ENCODE measurements around the gene MYG1. TPM values are rescaled to one million over a fixed set of nuclear protein-coding genes. Genes with fewer than 3 reads are reported as not detected.

The MYG1 gene
- total and polyA plus RNA-seq, 2 of the 13 experiments (the other 11 are each of a cell fraction or from before 2014, with no cell fraction given), result 38.6 to 58.0 TPM

GRCh38 chr12:53352331-53353256 lies 53.1 kb downstream of the MYG1 start:
- H3K27ac ChIP-seq (ENCODE audit: extremely low read length, insufficient read depth, low read length), result no peak overlapping the region
- H3K4me3 ChIP-seq (replicated peaks in 1 of 3; ENCODE audit: insufficient read depth in 1 of 3, low read depth in 2 of 3, low read length in 3 of 3), result no peak overlapping the region
- H3K9ac ChIP-seq (ENCODE audit: insufficient read depth, low read depth, low read length), result no peak overlapping the region
- H3K9me3 ChIP-seq (ENCODE audit: low read length), result no peaks in the 10 kb centered on the region
- no peaks in the 10 kb centered on the region for H4K20me1 ChIP-seq (ENCODE audit: insufficient read depth, low read length)
- CTCF ChIA-PET (ENCODE audit: low intra/inter-chr PET ratio, low total read pairs), result interaction anchor here (1.0 to 1.8 kb wide), 9 partner anchors 14 to 156 kb away, joined by 3 to 48 read pairs (median 4); partner anchors contain the start of genes AAAS and SP1
- H3K4me2 ChIP-seq (ENCODE audit: low read depth, low read length), result peak overlapping the region; percentile 41; the same call in 1 of the 2 replicates
- peak; percentile 98 for ATAC-seq
- intact Hi-C loops (cut with micrococcal nuclease; ENCODE audit: unreplicated experiment) (loop anchor here (1.0 to 2.0 kb wide), 3 partner anchors 29 to 156 kb away; no protein-coding TSS in a partner anchor), in situ Hi-C loops (cut with HindIII; ENCODE audit: extremely low pct_ligation_motif_present, low pct_unique_long_range_greater_than_20kb) (no loop called here)
- DNase-seq (ENCODE audit: low spot score), result peak; percentile 80
- peak overlapping the region; percentile 1 for H2AFZ ChIP-seq (ENCODE audit: low read length)
- no peaks in the 10 kb centered on the region for H3K27me3 ChIP-seq (ENCODE audit: control insufficient read depth in 1 of 2, insufficient read depth in 2 of 2, low read length in 2 of 2)
- 37% methylated on average over 21 of the region's 21 CpGs for WGBS (ENCODE audit: low lambda C conversion rate)
- no peaks in the 10 kb centered on the region for H3K36me3 ChIP-seq (replicated peaks in 1 of 2; ENCODE audit: control insufficient read depth in 1 of 2, insufficient read depth in 2 of 2, low read length in 2 of 2)
- FAIRE-seq, result peak; percentile 96
- POLR2A ChIA-PET, result interaction anchor here (1.1 to 1.7 kb wide), 4 partner anchors 27 to 88 kb away, joined by 4 to 6 read pairs (median 4); partner anchors contain the start of genes PRR13 and SP1
- no peaks in the 10 kb centered on the region for H3K79me2 ChIP-seq (ENCODE audit: insufficient read depth, low read length)
- peaks cover 22% of the 10 kb centered on the region for H3K4me1 ChIP-seq (ENCODE audit: insufficient read depth, low read length)
- BruUV-seq (replicated peaks), result no TSS peak
- TF ChIP-seq ZC3H4 (CRISPR knock-in tag; IDR thresholded peaks at IDR 0.05; ENCODE audit: borderline replicate concordance) (no peak), ZNF234 (CRISPR knock-in tag; conservative IDR thresholded peaks at IDR 0.05) (no peak), ZNF557 (CRISPR knock-in tag; IDR thresholded peaks at IDR 0.05) (no peak), CCAR2 (optimal IDR thresholded peaks at IDR 0.05; ENCODE audit: low read depth, low read length) (no peak), SMYD3 (CRISPR knock-in tag; IDR thresholded peaks at IDR 0.05) (no peak), PLSCR1 (CRISPR knock-in tag; IDR thresholded peaks at IDR 0.05; ENCODE audit: borderline replicate concordance) (no peak), FUBP1 (CRISPR knock-in tag; IDR thresholded peaks at IDR 0.05; ENCODE audit: borderline replicate concordance) (no peak), HNRNPK (IDR thresholded peaks at IDR 0.05; ENCODE audit: low read depth, low read length, poor library complexity, severe bottlenecking) (no peak), LBX2 (CRISPR knock-in tag; IDR thresholded peaks at IDR 0.05; ENCODE audit: borderline replicate concordance) (no peak), ARID2 (CRISPR knock-in tag; IDR thresholded peaks at IDR 0.05; ENCODE audit: borderline replicate concordance) (no peak), HDAC1 (CRISPR knock-in tag; IDR thresholded peaks at IDR 0.05) (no peak), KDM2A (CRISPR knock-in tag; IDR thresholded peaks at IDR 0.05; ENCODE audit: borderline replicate concordance, low read depth) (peak; percentile 54)
- TF ChIP-seq, protein P1, sequence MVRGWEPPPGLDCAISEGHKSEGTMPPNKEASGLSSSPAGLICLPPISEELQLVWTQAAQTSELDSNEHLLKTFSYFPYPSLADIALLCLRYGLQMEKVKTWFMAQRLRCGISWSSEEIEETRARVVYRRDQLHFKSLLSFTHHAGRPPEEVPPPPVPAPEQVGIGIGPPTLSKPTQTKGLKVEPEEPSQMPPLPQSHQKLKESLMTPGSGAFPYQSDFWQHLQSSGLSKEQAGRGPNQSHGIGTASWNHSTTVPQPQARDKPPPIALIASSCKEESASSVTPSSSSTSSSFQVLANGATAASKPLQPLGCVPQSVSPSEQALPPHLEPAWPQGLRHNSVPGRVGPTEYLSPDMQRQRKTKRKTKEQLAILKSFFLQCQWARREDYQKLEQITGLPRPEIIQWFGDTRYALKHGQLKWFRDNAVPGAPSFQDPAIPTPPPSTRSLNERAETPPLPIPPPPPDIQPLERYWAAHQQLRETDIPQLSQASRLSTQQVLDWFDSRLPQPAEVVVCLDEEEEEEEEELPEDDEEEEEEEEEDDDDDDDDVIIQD (CRISPR knock-in tag; IDR thresholded peaks at IDR 0.05; ENCODE audit: low read depth), result no peak
- TF ChIP-seq, protein P2, sequence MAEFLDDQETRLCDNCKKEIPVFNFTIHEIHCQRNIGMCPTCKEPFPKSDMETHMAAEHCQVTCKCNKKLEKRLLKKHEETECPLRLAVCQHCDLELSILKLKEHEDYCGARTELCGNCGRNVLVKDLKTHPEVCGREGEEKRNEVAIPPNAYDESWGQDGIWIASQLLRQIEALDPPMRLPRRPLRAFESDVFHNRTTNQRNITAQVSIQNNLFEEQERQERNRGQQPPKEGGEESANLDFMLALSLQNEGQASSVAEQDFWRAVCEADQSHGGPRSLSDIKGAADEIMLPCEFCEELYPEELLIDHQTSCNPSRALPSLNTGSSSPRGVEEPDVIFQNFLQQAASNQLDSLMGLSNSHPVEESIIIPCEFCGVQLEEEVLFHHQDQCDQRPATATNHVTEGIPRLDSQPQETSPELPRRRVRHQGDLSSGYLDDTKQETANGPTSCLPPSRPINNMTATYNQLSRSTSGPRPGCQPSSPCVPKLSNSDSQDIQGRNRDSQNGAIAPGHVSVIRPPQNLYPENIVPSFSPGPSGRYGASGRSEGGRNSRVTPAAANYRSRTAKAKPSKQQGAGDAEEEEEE (CRISPR knock-in tag; IDR thresholded peaks at IDR 0.05; ENCODE audit: borderline replicate concordance), result no peak

Data from HepG2 (cell line).